Heart left ventricle (tissue), 16 donors: ENCODE data around the gene SRGAP3. TPM values are rescaled to one million over a fixed set of nuclear protein-coding genes. Genes with fewer than 3 reads are reported as not detected.

Source experiments
- ATAC-seq, 4 donors: fragments of 200-7000 bp; cut with Tn5 transposase; one replicate each; pipeline ENCODE4 v1.9.1; 2020 to 2022; ENCODE audit warnings: moderate library complexity in 4 of 4, mild to moderate bottlenecking in 3 of 4, moderate number of reproducible peaks in 1 of 4
- DNase-seq, 5 donors: peaks; one replicate each; pipeline ENCODE4 v3.0.0-alpha.2; 2020
- H3K27ac ChIP-seq, 12 donors: fragments of 200-600 bp; sonication (generic) in 4 of 12; one replicate each; pipeline versions ENCODE4 v1.5.0 to v1.8.0; 2016 to 2022; ENCODE audit warnings: mild to moderate bottlenecking in 2 of 12
- H3K27me3 ChIP-seq, 9 donors: fragments of 200-600 bp; sonication (generic) in 2 of 9; one replicate each; pipeline versions ENCODE4 v1.5.1 to v1.8.0; 2016 to 2022; ENCODE audit warnings: mild to moderate bottlenecking in 3 of 9
- H3K36me3 ChIP-seq, 9 donors: fragments of 200-600 bp; sonication (generic) in 2 of 9; one replicate each; pipeline versions ENCODE4 v1.5.0 to v1.8.0; 2018 to 2022; ENCODE audit warnings: mild to moderate bottlenecking in 2 of 9
- H3K4me1 ChIP-seq, 12 donors: fragments of 200-600 bp; sonication (generic) in 4 of 12; one replicate each; pipeline versions ENCODE4 v1.5.0 to v1.8.0; 2016 to 2022; ENCODE audit warnings: mild to moderate bottlenecking in 3 of 12
- H3K4me3 ChIP-seq, 12 donors: fragments of 200-600 bp; sonication (generic) in 4 of 12; one replicate each; pipeline versions ENCODE4 v1.5.0 to v1.8.0; 2017 to 2022; ENCODE audit warnings: mild to moderate bottlenecking in 9 of 12, moderate library complexity in 4 of 12
- H3K9me3 ChIP-seq, 12 donors: fragments of 200-600 bp; sonication (generic) in 4 of 12; one replicate each; pipeline versions ENCODE4 v1.5.0 to v1.8.0; 2016 to 2022; ENCODE audit warnings: mild to moderate bottlenecking in 1 of 12
- POLR2A ChIP-seq, 2 donors: fragments of 450-650 bp; IDR thresholded peaks; one replicate each; pipeline ENCODE4 v1.6.1; 2017; ENCODE audit warnings: antibody characterized with exemption in 2 of 2, mild to moderate bottlenecking in 2 of 2, moderate library complexity in 2 of 2
- WGBS, 4 donors: extraction: QIAGEN DNeasy Blood & Tissue Kit in 2 of 4; methylation state at CpG; one replicate each; pipeline versions ENCODE4 v1.1.5 to v1.1.7; 2013 to 2018; 5-methylcytosine and 5-hydroxymethylcytosine counted together
- intact Hi-C, 10 donors: fragments of 100-400 bp; cut with DNase I; formaldehyde crosslinking; loops; one replicate each; pipeline versions ENCODE4 v1.11.1 to v1.14.2; 2022
- polyA plus RNA-seq, 2 donors: library from polyadenylated mRNA; stranded (reverse); fragments of 200-250 nt; gene quantifications; one replicate each; pipeline ENCODE4 v1.2.3, GENCODE V29; 2013
- total RNA-seq, 9 donors: library from RNA; depleted of rRNA in 2 of 9; stranded (reverse); fragments of >200 nt in 2 of 9; fragmentation: NEBNext Ultra II Directional in 3 of 9; extraction: Animal tissue kit (Norgen Biotek cat#: 25700) in 3 of 9; gene quantifications; one replicate each; pipeline versions ENCODE4 v1.1.0 to v1.2.4, GENCODE V29; 2016 to 2023
- TF ChIP-seq, protein P1 (sequence below), 12 donors: fragments of 200-600 bp; sonication (generic) in 4 of 12; IDR thresholded peaks; one replicate each; pipeline versions ENCODE4 v1.5.0 to v1.8.0; 2018 to 2022; ENCODE audit warnings: antibody characterized with exemption in 12 of 12, mild to moderate bottlenecking in 5 of 12
- donor health status: ischemic (EF 13 %, LVEDD 7.1; RV severe dilation, severe dysfunction).
- donor health status: healthy with polysubstance abuse.
- donor health status: DM: no; HTN: yes; CAD: no.
- donor health status: DM: no; HTN: no; CAD: no.
- donor health status: ischemic (EF 25% LVEDD 6.9; RV normal size, moderate dysfunction).
- donor health status: ischemic (EF 25% LVEDD 5.7; RV mildly dilated, moderate dysfunction).
- donor health status: healthy.
- donor health status: DM: yes; HTN: yes; CAD: no.
- donor health status: ischemic (EF 35%, LVEDD 5.7; RV mildly dilated, moderate dysfunction).
- donor health status: nonischemic (EF 11% LVEDD 7.7; RV severe dilation, severe dysfunction).
- donor health status: DM: yes; HTN: yes; CAD: no.
- donor health status: PGD.
- donor health status: ischemic (EF 29% LVEDD 5.4; RV normal size, mild dysfunction).
- donor health status: nonischemic (EF 23%, LVEDD 6.1; RV moderate dilation, normal function).

Gene SRGAP3
- total and polyA plus RNA-seq, 11 donors = 1.4 to 16.8 (median 9.0) TPM

DNA sequence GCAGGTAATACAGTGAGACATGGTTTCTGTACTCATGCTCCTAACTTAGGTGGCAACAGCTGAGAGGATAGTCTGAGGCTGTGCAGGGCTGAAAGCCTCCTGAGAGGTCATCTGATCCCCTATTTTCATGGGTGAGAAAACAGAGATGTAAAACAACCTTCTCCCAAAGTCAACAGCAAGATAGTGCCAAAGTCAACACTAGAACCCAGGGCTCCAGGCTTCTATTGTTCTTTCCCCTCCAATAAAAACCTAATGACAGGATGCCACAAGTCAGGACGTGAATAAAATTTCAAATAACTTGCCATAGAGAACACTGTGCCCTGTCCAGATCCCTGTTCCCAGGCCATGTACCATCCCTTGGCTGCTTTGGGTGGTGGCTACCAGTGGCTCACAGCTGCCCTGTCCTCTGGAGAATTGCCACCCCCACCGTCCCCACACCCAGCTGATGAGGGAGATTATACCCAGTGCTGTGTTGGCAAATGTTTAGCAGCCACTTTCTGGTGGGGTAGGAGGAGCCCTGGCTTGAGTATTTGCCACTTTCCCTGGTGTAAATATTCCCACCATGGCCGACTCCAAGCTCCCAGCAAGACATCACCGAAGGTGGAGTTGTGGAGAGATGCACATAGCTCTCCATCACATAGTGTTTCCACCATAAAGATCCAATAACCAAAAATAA is 54.8 kb downstream of the SRGAP3 start:
- Histone ChIP-seq H3K4me3 (no peak overlapping the region), H3K9me3 (no peaks in the 10 kb centered on the region), H3K27me3 (no peaks in the 10 kb centered on the region), H3K4me1 (peaks cover 0 to under 1% (median 0%) of the 10 kb centered on the region in 12 donors), H3K27ac (no peak overlapping the region), H3K36me3 (no peaks in the 10 kb centered on the region)
- 68 to 83% (median 79%) methylated on average over 4 of the region's 4 CpGs for WGBS, 4 donors
- no peak for TF ChIP-seq POLR2A (IDR thresholded peaks at IDR 0.05)
- TF ChIP-seq, protein P1, sequence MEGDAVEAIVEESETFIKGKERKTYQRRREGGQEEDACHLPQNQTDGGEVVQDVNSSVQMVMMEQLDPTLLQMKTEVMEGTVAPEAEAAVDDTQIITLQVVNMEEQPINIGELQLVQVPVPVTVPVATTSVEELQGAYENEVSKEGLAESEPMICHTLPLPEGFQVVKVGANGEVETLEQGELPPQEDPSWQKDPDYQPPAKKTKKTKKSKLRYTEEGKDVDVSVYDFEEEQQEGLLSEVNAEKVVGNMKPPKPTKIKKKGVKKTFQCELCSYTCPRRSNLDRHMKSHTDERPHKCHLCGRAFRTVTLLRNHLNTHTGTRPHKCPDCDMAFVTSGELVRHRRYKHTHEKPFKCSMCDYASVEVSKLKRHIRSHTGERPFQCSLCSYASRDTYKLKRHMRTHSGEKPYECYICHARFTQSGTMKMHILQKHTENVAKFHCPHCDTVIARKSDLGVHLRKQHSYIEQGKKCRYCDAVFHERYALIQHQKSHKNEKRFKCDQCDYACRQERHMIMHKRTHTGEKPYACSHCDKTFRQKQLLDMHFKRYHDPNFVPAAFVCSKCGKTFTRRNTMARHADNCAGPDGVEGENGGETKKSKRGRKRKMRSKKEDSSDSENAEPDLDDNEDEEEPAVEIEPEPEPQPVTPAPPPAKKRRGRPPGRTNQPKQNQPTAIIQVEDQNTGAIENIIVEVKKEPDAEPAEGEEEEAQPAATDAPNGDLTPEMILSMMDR (IDR thresholded peaks at IDR 0.05) = no peak
- intact Hi-C loops = no loop called here
- no peak for DNase-seq
- ATAC-seq = no peak

DNA sequence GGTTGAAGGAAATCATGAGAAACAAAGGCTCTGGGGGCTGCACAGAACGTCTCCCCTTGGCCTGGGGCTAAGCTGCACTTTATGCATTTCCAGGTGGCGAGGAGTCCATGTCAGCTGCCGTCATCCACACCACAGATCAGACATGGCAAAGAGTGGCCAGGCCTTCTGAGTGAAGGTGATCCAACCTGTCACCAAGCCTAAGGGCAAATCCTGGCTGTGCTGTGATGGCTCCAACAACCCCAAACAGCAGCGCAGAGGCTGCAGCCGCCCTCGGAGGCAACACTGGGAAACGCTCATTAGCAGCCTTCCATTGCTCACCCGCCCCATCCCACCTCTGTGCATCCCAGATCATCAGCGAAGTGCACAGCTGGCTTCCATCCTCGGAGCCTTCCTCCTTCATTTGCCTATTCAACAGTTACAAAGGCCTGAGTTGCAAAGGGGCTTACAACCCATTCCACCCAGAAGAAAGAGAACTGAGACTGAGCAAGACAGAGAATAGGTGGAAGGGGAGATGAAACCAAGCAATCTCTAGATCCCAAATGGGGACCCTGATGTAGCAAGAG is 55.7 kb downstream of the SRGAP3 start:
- H3K9me3 ChIP-seq = no peaks in the 10 kb centered on the region
- H3K36me3 ChIP-seq = no peaks in the 10 kb centered on the region
- TF ChIP-seq POLR2A (IDR thresholded peaks at IDR 0.05) = no peak
- TF ChIP-seq, protein P1 (IDR thresholded peaks at IDR 0.05) = no peak
- no peaks in the 10 kb centered on the region for H3K4me1 ChIP-seq
- no peak for DNase-seq
- intact Hi-C loops = no loop called here
- 64 to 76% (median 71%) methylated on average over 10 of the region's 10 CpGs for WGBS, 4 donors
- no peak overlapping the region for H3K27ac ChIP-seq
- ATAC-seq = peak in 3 of 4 donors; percentile 23 to 41 (median 32)
- H3K27me3 ChIP-seq = no peaks in the 10 kb centered on the region
- H3K4me3 ChIP-seq = no peak overlapping the region

DNA sequence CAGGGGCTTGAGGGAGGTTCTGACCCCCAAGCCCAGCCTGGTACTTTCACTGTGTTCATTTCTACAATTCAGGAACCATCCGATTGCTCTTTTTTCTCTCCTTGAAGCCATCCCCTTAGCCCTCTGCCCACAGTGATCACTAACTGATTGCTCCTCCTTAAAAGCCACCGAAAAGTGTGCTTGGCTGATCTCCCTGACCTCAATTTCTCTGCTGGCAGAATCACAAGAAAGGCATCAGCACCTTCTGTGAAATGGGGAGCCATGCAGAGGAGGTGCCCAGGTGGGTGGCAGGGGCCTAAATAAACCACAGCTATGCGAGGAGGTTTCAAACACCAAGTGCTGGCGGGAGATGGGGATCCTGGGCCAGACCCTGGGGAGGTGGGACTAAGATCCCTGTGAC is 56.2 kb downstream of the SRGAP3 start:
- TF ChIP-seq POLR2A (IDR thresholded peaks at IDR 0.05) = no peak
- TF ChIP-seq, protein P1 (IDR thresholded peaks at IDR 0.05) = no peak
- ATAC-seq = no peak
- 84 to 89% (median 85%) methylated on average over 4 of the region's 4 CpGs for WGBS, 4 donors

DNA sequence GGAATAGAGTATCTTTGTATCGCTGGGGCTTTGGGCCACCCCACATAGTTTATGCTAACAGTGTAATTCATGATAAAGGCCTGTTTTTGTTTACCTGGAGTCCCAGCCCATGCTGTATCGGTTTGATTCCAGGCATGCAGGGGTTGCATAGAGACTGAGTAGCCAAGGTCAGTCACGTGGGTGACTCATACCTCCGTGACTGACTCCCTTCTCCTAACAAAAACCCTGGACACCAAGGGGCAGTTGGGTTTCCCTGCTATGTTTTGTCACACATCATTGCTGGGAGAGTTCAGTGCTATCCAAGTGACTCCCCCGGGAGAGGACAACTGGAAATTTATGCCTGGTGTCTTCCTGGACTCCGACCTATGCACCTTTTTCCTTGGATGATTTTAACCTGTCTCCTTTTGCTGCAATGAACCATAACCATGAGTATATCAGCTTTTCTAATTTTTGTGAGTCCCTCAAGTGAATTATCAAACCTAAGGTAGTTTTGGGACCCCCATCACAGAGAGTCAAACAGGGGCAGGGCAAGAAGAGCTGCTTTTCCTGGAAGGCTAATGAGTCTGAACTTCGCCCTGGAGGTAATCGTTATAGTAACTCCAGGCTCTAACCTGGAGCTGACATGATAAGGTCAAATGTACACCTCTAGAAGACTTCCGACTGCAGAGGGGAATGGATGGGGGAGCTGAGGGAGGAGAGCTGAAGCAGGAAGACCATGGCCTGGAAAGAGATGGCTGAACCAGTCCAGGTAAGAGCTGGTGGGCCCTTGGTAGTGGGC is 57.0 kb downstream of the SRGAP3 start:
- no peaks in the 10 kb centered on the region for H3K9me3 ChIP-seq
- ATAC-seq = peak in 3 of 4 donors; percentile 36 to 71 (median 65)
- no peaks in the 10 kb centered on the region for H3K27me3 ChIP-seq
- intact Hi-C loops = no loop called here
- H3K4me3 ChIP-seq = no peak overlapping the region
- no peak overlapping the region for H3K27ac ChIP-seq
- no peak for TF ChIP-seq POLR2A (IDR thresholded peaks at IDR 0.05)
- TF ChIP-seq, protein P1 (IDR thresholded peaks at IDR 0.05) = no peak
- DNase-seq = no peak
- H3K4me1 ChIP-seq = no peaks in the 10 kb centered on the region
- no peaks in the 10 kb centered on the region for H3K36me3 ChIP-seq
- 69 to 83% (median 77%) methylated on average over 8 to 9 of the region's 9 CpGs for WGBS, 4 donors

More for the DNA sequence above, 56.2 kb downstream of the SRGAP3 start:
- Histone ChIP-seq H3K9me3 (no peaks in the 10 kb centered on the region), H3K27ac (no peak overlapping the region), H3K36me3 (no peaks in the 10 kb centered on the region), H3K4me1 (no peaks in the 10 kb centered on the region), H3K4me3 (no peak overlapping the region), H3K27me3 (no peaks in the 10 kb centered on the region)
- intact Hi-C loops = no loop called here
- no peak for DNase-seq
